ENCODE results near the gene NUDT22.

GRCh38 chr11:64276653-64277431 lies 50.8 kb downstream of the NUDT22 start:
- TF ChIP-seq CTCF (optimal IDR thresholded peaks at IDR 0.05 in 1 of 3, IDR thresholded peaks at IDR 0.05 in 1 of 3, conservative IDR thresholded peaks at IDR 0.05 in 1 of 3; ENCODE audit: extremely low read depth in 1 of 3, insufficient read depth in 2 of 3, low read length in 3 of 3) (no peak), EZH2 (IDR thresholded peaks at IDR 0.05; ENCODE audit: low read length) (no peak)
